H1 (cell line): ENCODE measurements around the gene NECAP2. TPM values are rescaled to one million over a fixed set of nuclear protein-coding genes. Genes with fewer than 3 reads are reported as not detected.

Source experiments
- CTCF ChIA-PET: fragments of 300-600 bp; sonication (Branson Sonifier 250); formaldehyde crosslinking; loops from one replicate; lab custom pipeline; 2021; ENCODE audit not compliant: partially characterized antibody; lab: Charles Lee
- POLR2A ChIA-PET: fragments of 300-600 bp; sonication (Branson Sonifier 250); formaldehyde crosslinking; loops from one replicate; lab custom pipeline; 2021; ENCODE audit warnings: inconsistent platforms; ENCODE audit not compliant: partially characterized antibody; lab: Charles Lee
- DNase-seq, 2 experiments: peaks; one replicate each; pipeline versions ENCODE4 v3.0.0 to v3.0.0-alpha.2; 2010 to 2022; ENCODE audit warnings: low spot score in 2 of 2, low read depth in 1 of 2, mixed read lengths in 1 of 2
- FAIRE-seq: peaks from 2 replicates; lab custom pipeline; 2011; peaks lifted over from hg19 to GRCh38; lab: Jason Lieb, UNC
- H2AFZ ChIP-seq: 2 replicates; pipeline ENCODE4 v1.8.1; 2012; ENCODE audit warnings: low read length, inconsistent platforms
- H2AK5ac ChIP-seq: 2 replicates; pipeline ENCODE4 v1.6.1; 2013; ENCODE audit warnings: low read depth, low read length
- H2BK120ac ChIP-seq: replicated peaks from 2 replicates; pipeline ENCODE3; 2013; ENCODE audit warnings: low read depth, low read length, inconsistent platforms
- H2BK12ac ChIP-seq: 2 replicates; pipeline ENCODE4 v1.6.1; 2013; ENCODE audit warnings: low read depth, low read length
- H2BK15ac ChIP-seq: 2 replicates; pipeline ENCODE4 v1.6.1; 2013; ENCODE audit warnings: low read length
- H2BK20ac ChIP-seq: 2 replicates; pipeline ENCODE4 v1.6.1; 2013; ENCODE audit warnings: low read length
- H2BK5ac ChIP-seq: 2 replicates; pipeline ENCODE4 v1.6.1; 2013; ENCODE audit warnings: low read depth, low read length
- H3K14ac ChIP-seq: 2 replicates; pipeline ENCODE4 v1.6.1; 2013; ENCODE audit warnings: inconsistent platforms; ENCODE audit not compliant: insufficient read length
- H3K18ac ChIP-seq: 2 replicates; pipeline ENCODE4 v1.6.1; 2013; ENCODE audit warnings: low read length; ENCODE audit errors: extremely low read depth
- H3K23ac ChIP-seq: 2 replicates; pipeline ENCODE4 v1.6.1; 2013; ENCODE audit warnings: inconsistent platforms; ENCODE audit not compliant: insufficient read length
- H3K23me2 ChIP-seq: 2 replicates; pipeline ENCODE4 v1.6.1; 2013; ENCODE audit warnings: low read depth, low read length
- H3K27ac ChIP-seq: 2 replicates; pipeline ENCODE4 v1.6.1; 2011; ENCODE audit warnings: low read depth, low read length, inconsistent platforms
- H3K27me3 ChIP-seq, 4 experiments: replicated peaks in 1 of 4; 1 replicate in 1 of 4; 2 replicates in 3 of 4; pipeline versions ENCODE4 v1.6.1 to v1.8.1; 2011 to 2013; ENCODE audit warnings: low read length in 3 of 4, mild to moderate bottlenecking in 3 of 4, inconsistent platforms in 2 of 4, mixed read lengths in 2 of 4, moderate library complexity in 1 of 4; ENCODE audit not compliant: control insufficient read depth in 3 of 4, insufficient read depth in 3 of 4; ENCODE audit errors: extremely low read depth in 1 of 4
- H3K36me3 ChIP-seq, 4 experiments: 2 replicates each; pipeline versions ENCODE4 v1.6.1 to v1.8.1; 2011 to 2013; ENCODE audit warnings: mild to moderate bottlenecking in 4 of 4, low read length in 3 of 4, moderate library complexity in 2 of 4, control low read depth in 1 of 4, inconsistent platforms in 1 of 4; ENCODE audit not compliant: insufficient read depth in 4 of 4, control insufficient read depth in 2 of 4
- H3K4ac ChIP-seq: replicated peaks from 2 replicates; pipeline ENCODE3; 2013; ENCODE audit warnings: low read length, low read depth, mixed read lengths, inconsistent platforms; ENCODE audit not compliant: insufficient read length
- H3K4me1 ChIP-seq, 4 experiments: replicated peaks in 1 of 4; 1 replicate in 1 of 4; 2 replicates in 3 of 4; pipeline versions ENCODE4 v1.6.1 to v1.8.1; 2011 to 2013; ENCODE audit warnings: low read length in 3 of 4, inconsistent platforms in 2 of 4, mixed read lengths in 1 of 4; ENCODE audit not compliant: insufficient read depth in 4 of 4, control insufficient read depth in 3 of 4
- H3K4me2 ChIP-seq, 2 experiments: 2 replicates each; pipeline versions ENCODE4 v1.6.1 to v1.8.1; 2011 to 2013; ENCODE audit warnings: low read depth in 2 of 2, low read length in 2 of 2, control low read depth in 1 of 2, inconsistent platforms in 1 of 2, mild to moderate bottlenecking in 1 of 2; ENCODE audit not compliant: insufficient read depth in 1 of 2
- H3K4me3 ChIP-seq, 4 experiments: fragments of 200-600, 300-600 bp in 1 of 4; sonication (generic), shearing (Covaris generic), sonication (Bioruptor Twin) in 1 of 4; 2 replicates each; pipeline versions ENCODE4 v1.5.1 to v1.8.1; 2011 to 2016; ENCODE audit warnings: low read length in 4 of 4, low read depth in 3 of 4, control low read depth in 2 of 4, inconsistent platforms in 2 of 4, mild to moderate bottlenecking in 2 of 4, mixed read lengths in 1 of 4, moderate library complexity in 1 of 4; ENCODE audit not compliant: insufficient read depth in 2 of 4; ENCODE audit errors: extremely low read depth in 1 of 4
- H3K56ac ChIP-seq: replicated peaks from 2 replicates; pipeline ENCODE3; 2013; ENCODE audit warnings: low read depth, mild to moderate bottlenecking, mixed read lengths, low read length, inconsistent platforms; ENCODE audit not compliant: insufficient read length
- H3K79me1 ChIP-seq: 2 replicates; pipeline ENCODE4 v1.6.1; 2013; ENCODE audit warnings: low read depth, low read length, control low read depth
- H3K79me2 ChIP-seq, 2 experiments: 2 replicates each; pipeline versions ENCODE4 v1.6.1 to v1.8.1; 2012 to 2013; ENCODE audit warnings: low read length in 2 of 2, mild to moderate bottlenecking in 2 of 2, inconsistent platforms in 1 of 2; ENCODE audit not compliant: insufficient read depth in 2 of 2, control insufficient read depth in 1 of 2
- H3K9ac ChIP-seq, 4 experiments: replicated peaks in 1 of 4; 1 replicate in 1 of 4; 2 replicates in 3 of 4; pipeline versions ENCODE4 v1.6.1 to v1.8.1; 2011 to 2013; ENCODE audit warnings: low read depth in 3 of 4, low read length in 3 of 4, control low read depth in 2 of 4, mild to moderate bottlenecking in 2 of 4, moderate library complexity in 2 of 4, inconsistent platforms in 1 of 4; ENCODE audit errors: extremely low read depth in 1 of 4
- H3K9me3 ChIP-seq, 2 experiments: 2 replicates each; pipeline versions ENCODE4 v1.6.1 to v1.8.1; 2012 to 2013; ENCODE audit warnings: mild to moderate bottlenecking in 2 of 2, moderate library complexity in 2 of 2, control low read depth in 1 of 2, inconsistent platforms in 1 of 2, low read depth in 1 of 2, low read length in 1 of 2, mixed read lengths in 1 of 2; ENCODE audit not compliant: insufficient read depth in 2 of 2
- H4K20me1 ChIP-seq, 2 experiments: replicated peaks in 1 of 2; 2 replicates each; pipeline versions ENCODE3 to v1.8.1; 2011 to 2013; ENCODE audit warnings: inconsistent platforms in 2 of 2, low read length in 2 of 2, mild to moderate bottlenecking in 1 of 2; ENCODE audit not compliant: insufficient read depth in 2 of 2, control insufficient read depth in 1 of 2
- H4K5ac ChIP-seq: 2 replicates; pipeline ENCODE4 v1.6.1; 2013; ENCODE audit warnings: low read length, low read depth, mixed read lengths, inconsistent platforms; ENCODE audit not compliant: insufficient read length
- H4K8ac ChIP-seq: 2 replicates; pipeline ENCODE4 v1.8.0; 2013; ENCODE audit warnings: mild to moderate bottlenecking, moderate library complexity, low read length, inconsistent platforms; ENCODE audit not compliant: insufficient read depth; ENCODE audit errors: extremely low read depth
- H4K91ac ChIP-seq: replicated peaks from 2 replicates; pipeline ENCODE3; 2013; ENCODE audit warnings: low read length, mixed read lengths, inconsistent platforms; ENCODE audit not compliant: insufficient read length
- JUND ChIP-seq: IDR thresholded peaks from 2 replicates; pipeline ENCODE4 v1.6.1; 2011; ENCODE audit warnings: mild to moderate bottlenecking, improper control_type of control experiment, low read length
- PHF8 ChIP-seq: fragments of 200-600 bp; sonication (generic); conservative IDR thresholded peaks from 2 replicates; pipeline ENCODE4 v1.7.1; 2012; ENCODE audit warnings: low read depth, mild to moderate bottlenecking, inconsistent platforms, low read length, moderate library complexity
- WGBS, 2 experiments: shearing (Covaris generic) in 1 of 2; methylation state at CpG; one replicate each; pipeline versions ENCODE4 v1.1.6 to v1.1.7; 2013 to 2015; ENCODE audit warnings: low lambda C conversion rate in 2 of 2, mixed read lengths in 2 of 2, inconsistent platforms in 1 of 2, low coverage in 1 of 2, missing lambda C conversion rate in 1 of 2; ENCODE audit not compliant: insufficient replicate concordance in 2 of 2, insufficient coverage in 1 of 2, insufficient read length in 1 of 2; ENCODE audit errors: extremely low coverage in 1 of 2, missing lambda C conversion rate in 1 of 2; 5-methylcytosine and 5-hydroxymethylcytosine counted together
- polyA plus RNA-seq, 7 experiments: library from polyadenylated mRNA; depleted of rRNA in 3 of 7; stranded (reverse) in 5 of 7; unstranded in 2 of 7; fragments of >200 nt in 5 of 7; fragments of 200-250 nt in 2 of 7; gene quantifications; 1 replicate in 5 of 7; 2 replicates in 1 of 7; 4 replicates in 1 of 7; pipeline versions ENCODE4 v1.2.1 to v1.2.3, GENCODE V29; 2011 to 2013; ENCODE audit warnings: missing spikeins in 2 of 7, mixed read lengths in 2 of 7
- total RNA-seq: library from RNA; stranded (reverse); fragmentation: NEBNext Ultra II Directional; extraction: Animal tissue kit (Norgen Biotek cat#: 25700); gene quantifications from 2 replicates; pipeline ENCODE4 v1.2.1, GENCODE V29; 2021

Gene NECAP2
- total and polyA plus RNA-seq, 2 of the 8 experiments (the other 6 are each of a cell fraction or from before 2014, with no cell fraction given) = 24.4 to 29.7 TPM

DNA sequence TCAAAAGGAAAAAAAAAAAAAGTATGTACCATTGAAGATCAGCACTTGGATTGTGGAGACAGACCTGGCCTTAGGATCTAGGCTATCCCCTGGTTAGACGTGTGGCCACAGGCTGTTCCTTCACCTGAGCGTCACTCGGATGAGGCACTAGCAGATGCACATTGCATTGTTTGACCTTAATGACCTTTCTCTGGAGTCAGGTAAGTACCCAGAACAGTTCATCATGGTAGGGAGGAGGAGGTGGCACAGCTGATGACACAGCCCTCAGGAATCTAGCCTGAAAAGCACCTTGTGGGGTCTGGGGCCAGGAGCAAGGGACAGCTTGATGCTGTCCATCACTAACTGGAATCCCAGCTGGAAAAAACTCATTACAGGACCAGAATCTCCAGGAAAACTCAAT lies 21.2 kb downstream of the NECAP2 start:
- Histone ChIP-seq H3K36me3 (peaks cover 2 to 23% (median 4%) of the 10 kb centered on the region in 4 experiments; a peak in 4 of 8 replicates), H4K5ac (no peak overlapping the region), H3K27ac (no peak overlapping the region), H2BK15ac (no peak overlapping the region), H2AK5ac (no peak overlapping the region), H2BK5ac (no peak overlapping the region), H3K9ac (no peak overlapping the region), H3K23me2 (peaks cover 2% of the 10 kb centered on the region; the same call in 1 of the 2 replicates), H3K27me3 (no peaks in the 10 kb centered on the region), H4K8ac (no peak overlapping the region), H3K4me1 (no peaks in the 10 kb centered on the region), H3K56ac (no peak overlapping the region), H3K4me3 (no peak overlapping the region), H2AFZ (no peak overlapping the region), H3K4me2 (no peak overlapping the region), H3K4ac (no peak overlapping the region), H2BK20ac (no peak overlapping the region)
- WGBS, 2 experiments = 87% methylated on average over 3 of the region's 3 CpGs; no CpG with 5 or more reads in 1 of the 2 experiments
- no peak for FAIRE-seq
- POLR2A ChIA-PET = no interaction called here
- no peak for TF ChIP-seq PHF8
- TF ChIP-seq JUND = peak; percentile 21; the same call in 1 of the 2 replicates
- TF ChIP-seq, all 59 proteins: peak for 1
- CTCF ChIA-PET = interaction anchor here (0.9 to 5.1 kb wide), 4 partner anchors 8 to 18 kb away, joined by 3 to 17 read pairs (median 4); no protein-coding TSS in a partner anchor
- H3K79me2 ChIP-seq = no peaks in the 10 kb centered on the region
- H3K9me3 ChIP-seq = no peaks in the 10 kb centered on the region
- no peaks in the 10 kb centered on the region for H3K79me1 ChIP-seq
- H3K18ac ChIP-seq = no peak overlapping the region
- no peak for DNase-seq
- H3K23ac ChIP-seq = no peak overlapping the region
- H4K20me1 ChIP-seq = peaks cover 2 to 4% of the 10 kb centered on the region in 2 experiments
- no peak overlapping the region for H2BK12ac ChIP-seq
- no peak overlapping the region for H2BK120ac ChIP-seq
- H4K91ac ChIP-seq = no peak overlapping the region
- no peak overlapping the region for H3K14ac ChIP-seq
